LNCaP clone FGC (cell line): Measurements from ENCODE around the gene OR10R2.

ENCODE experiments used
- DNase-seq: peaks from one replicate; pipeline ENCODE4 v3.0.0-alpha.2; 2011; ENCODE audit warnings: low read depth
- H3K4me3 ChIP-seq: 2 replicates; pipeline ENCODE4 v1.5.1; 2011; ENCODE audit warnings: mild to moderate bottlenecking, low read depth, low read length, control low read depth
- TF ChIP-seq, protein P1 (sequence below): IDR thresholded peaks from 2 replicates; pipeline ENCODE4 v1.5.1; 2012; ENCODE audit warnings: mild to moderate bottlenecking; ENCODE audit not compliant: control insufficient read depth, insufficient read depth; ENCODE audit errors: extremely low read depth

OR10R2 gene

DNA sequence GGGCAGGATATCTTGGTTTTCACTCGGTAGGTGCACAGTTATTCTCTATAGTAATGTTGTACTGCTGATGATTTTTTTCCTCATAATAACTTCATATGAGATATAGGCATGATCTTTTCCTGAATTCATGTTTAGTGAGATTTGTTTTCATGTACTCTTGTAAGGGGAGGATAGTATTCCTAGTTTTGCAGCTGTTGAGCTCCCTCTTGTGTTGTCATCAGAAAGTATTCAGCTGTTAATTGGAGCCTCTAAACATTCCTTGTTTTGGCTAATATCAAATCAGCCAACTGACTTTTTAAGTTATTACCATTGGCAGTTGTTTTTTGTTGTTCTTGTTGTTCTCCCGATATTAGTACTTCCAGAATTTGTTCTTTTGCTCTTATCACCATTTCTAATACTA lies 24.4 kb downstream of the OR10R2 start:
- DNase-seq, result no peak
- TF ChIP-seq, protein P1, sequence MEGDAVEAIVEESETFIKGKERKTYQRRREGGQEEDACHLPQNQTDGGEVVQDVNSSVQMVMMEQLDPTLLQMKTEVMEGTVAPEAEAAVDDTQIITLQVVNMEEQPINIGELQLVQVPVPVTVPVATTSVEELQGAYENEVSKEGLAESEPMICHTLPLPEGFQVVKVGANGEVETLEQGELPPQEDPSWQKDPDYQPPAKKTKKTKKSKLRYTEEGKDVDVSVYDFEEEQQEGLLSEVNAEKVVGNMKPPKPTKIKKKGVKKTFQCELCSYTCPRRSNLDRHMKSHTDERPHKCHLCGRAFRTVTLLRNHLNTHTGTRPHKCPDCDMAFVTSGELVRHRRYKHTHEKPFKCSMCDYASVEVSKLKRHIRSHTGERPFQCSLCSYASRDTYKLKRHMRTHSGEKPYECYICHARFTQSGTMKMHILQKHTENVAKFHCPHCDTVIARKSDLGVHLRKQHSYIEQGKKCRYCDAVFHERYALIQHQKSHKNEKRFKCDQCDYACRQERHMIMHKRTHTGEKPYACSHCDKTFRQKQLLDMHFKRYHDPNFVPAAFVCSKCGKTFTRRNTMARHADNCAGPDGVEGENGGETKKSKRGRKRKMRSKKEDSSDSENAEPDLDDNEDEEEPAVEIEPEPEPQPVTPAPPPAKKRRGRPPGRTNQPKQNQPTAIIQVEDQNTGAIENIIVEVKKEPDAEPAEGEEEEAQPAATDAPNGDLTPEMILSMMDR, result peak; percentile 41
- H3K4me3 ChIP-seq, result no peak overlapping the region

DNA sequence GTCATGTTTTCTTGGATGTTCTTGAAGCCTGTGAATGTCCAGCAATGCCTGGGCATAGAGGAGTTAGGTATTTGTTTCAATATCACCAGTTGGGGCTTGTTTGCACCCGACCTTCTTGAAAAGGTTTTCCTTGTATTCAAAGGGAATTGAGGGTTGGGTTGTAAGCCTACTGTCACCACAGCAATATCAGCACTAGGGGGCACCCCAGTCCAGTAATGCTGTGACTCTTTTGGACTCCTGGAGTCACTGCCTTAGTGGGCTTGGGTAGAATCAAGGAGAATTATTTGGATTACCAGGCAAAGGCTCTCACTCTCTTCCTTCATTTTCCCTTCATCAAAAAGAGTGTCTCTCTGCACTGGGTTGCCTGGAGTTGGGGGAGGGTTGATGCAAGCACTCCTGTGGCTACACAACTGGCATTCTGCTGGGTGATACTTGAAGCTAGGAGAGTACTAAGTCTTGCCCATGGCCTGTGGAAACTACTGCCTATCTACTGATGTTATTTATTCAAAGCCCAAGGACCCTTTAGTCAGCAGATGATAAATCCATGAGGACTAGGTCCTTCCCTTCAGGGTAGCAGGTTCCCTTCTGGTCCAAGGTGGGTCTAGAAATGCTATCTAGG lies 34.5 kb downstream of the OR10R2 start:
- TF ChIP-seq, protein P1, result peak; percentile 49

DNA sequence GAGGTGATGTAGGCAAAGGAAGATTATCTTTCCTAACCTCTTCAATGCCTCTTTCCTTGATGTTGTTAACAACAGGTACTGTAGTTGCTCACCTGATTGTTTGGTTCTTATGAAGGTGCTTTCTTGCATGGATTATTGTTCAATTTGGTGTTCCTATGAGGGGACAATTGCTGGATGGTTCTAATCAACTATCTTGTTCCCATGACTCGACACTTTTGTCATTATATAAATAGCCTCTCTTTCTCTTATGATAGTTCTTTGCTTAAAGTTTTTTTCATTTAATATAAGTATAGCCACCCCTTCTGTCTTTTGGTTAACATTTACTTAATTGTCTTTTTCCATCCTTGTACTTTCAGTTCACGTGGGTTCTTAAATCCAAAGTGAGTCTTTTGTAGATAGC lies 35.5 kb downstream of the OR10R2 start:
- no peak overlapping the region for H3K4me3 ChIP-seq

More for the DNA sequence above, 34.5 kb downstream of the OR10R2 start:
- DNase-seq, result no peak
- no peak overlapping the region for H3K4me3 ChIP-seq

DNA sequence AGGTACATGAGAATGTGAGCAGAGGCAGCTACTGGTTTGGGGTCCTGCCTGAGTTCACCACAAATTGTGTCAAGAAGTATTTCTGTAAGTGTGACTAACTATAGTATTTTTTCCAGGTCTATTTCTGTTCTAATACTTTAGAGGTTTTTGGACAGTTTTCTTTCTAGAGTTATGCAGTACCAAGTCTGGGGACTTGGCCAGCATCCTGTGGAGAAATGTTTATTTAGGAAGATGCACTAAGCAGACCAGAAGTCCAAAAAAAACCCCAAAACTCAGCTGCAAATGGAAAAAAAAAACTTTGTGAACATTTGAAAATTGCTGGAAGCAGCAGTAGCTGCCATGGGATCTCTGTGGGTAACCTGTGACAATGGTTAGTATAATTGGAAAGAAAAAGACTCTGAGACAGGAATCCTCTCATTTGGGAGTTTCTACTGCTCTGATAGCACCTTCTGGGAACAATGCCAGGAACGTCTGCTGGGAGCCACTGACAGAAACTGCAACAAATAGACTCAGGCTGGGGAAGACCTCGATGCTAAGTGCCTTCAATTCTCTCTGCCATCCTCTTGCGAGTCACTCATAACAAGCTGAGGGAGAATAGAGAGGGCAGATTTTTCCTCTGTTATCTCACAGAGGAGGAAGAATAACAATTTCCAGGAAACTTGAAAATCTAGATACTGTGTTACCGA lies 37.6 kb downstream of the OR10R2 start:
- no peak for DNase-seq
- H3K4me3 ChIP-seq, result no peak overlapping the region
- TF ChIP-seq, protein P1, result no peak

More for the DNA sequence above, 35.5 kb downstream of the OR10R2 start:
- TF ChIP-seq, protein P1, result no peak
- no peak for DNase-seq

DNA sequence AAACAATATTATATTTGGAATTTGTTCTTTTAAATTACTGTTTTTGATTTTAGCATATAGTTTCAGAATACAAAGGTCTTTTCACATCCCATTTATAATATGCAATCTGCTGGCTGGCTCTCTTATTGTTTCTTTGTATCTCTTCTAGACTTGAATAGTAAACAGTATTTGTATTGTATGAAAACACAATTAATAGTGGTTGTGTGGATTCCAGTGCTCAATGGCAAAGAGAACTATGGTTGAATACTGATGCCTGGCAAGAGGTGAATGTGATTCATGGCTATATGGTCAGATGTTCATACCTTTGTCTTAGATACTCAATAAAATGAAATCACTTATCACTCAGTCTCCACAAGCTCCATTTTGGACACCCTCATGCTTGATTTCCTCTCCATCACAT lies 44.9 kb downstream of the OR10R2 start:
- TF ChIP-seq, protein P1, result no peak
- DNase-seq, result no peak
- H3K4me3 ChIP-seq, result no peak overlapping the region

DNA sequence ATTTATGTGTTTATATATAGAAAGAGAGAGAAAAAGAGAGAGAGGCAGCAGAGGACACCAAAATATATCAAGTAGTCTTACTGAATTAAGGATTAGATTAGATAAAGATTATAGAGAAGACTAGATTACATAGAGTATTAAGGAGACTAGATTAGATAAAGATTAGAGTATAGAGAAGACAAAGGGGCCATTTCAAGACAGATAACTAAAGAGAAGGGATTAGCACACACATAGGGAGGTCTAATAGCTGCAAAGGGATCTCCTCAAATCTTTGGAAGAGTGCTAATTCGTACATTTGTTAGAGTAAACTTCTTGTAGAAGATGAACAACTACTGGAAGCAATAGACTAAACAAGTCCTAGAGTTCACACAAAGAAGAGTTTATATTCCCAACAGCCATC lies 48.0 kb downstream of the OR10R2 start:
- no peak for DNase-seq
- no peak overlapping the region for H3K4me3 ChIP-seq
- TF ChIP-seq, protein P1, result no peak
